ENCODE results near the gene CTAG1B.
"Not testable (repeated sequence)": the region's sequence is repeated elsewhere in the genome, so short reads cannot be mapped to it uniquely, and the experiment has no call there.

The CTAG1B gene

DNA sequence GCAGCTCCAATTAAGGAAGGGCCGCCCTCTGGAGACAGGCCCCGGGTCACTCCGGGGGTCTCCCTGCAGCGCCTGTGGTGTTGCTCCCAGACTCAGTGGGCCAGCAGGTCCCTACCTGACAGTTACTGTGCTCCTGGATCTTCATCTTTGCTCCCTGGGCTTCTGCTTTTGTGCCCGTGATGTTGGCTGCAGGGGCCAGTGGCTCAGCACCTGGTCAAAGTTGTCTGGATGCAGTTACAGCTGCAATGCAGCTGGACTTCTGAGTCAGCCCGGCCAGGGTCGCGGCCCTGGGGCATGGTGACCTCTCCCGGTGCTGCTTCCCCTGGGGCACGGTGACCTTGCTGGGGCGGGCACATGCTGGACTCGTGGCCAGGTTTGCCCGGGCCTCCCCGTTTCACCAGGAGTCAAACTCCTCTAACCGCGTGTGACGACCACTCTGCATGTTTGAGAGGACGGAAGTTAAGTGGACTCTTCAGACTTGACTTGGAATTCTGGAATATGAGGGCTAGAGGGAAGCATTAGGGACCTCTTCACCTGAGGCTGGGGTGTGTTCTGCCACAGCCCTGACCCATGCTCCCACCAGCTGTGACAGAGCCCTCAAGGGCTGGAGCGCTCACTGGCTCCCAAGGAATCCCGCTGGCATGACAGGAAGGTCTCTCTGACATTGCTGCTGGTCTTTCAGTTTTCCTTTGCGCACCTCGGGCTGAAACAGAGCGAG, 30.6 kb upstream of the CTAG1B start:
- Mint-ChIP-seq H3K4me3 (peak overlapping the region; percentile 13), H3K36me3 (ENCODE audit: low read depth) (no peaks in the 10 kb centered on the region), H3K4me1 (ENCODE audit: low read depth) (peaks cover 23% of the 10 kb centered on the region), H3K27me3 (peaks cover 4% of the 10 kb centered on the region), H3K27ac (no peak overlapping the region), H3K9me3 (no peaks in the 10 kb centered on the region)
- intact Hi-C loops (cut with micrococcal nuclease): no loop called here

GRCh38 chrX:154648931-154649330, 29.8 kb upstream of the CTAG1B start:
- Mint-ChIP-seq H3K4me3 (no peak overlapping the region), H3K36me3 (ENCODE audit: low read depth) (no peaks in the 10 kb centered on the region), H3K4me1 (ENCODE audit: low read depth) (peaks cover 23% of the 10 kb centered on the region), H3K27ac (no peak overlapping the region), H3K27me3 (peaks cover 4% of the 10 kb centered on the region), H3K9me3 (no peaks in the 10 kb centered on the region)
- intact Hi-C loops (cut with micrococcal nuclease): no loop called here

- H3K4me1 Mint-ChIP-seq (ENCODE audit: low read depth): peaks cover 20% of the 10 kb centered on the region
- H3K27ac Mint-ChIP-seq; H3K9me3 Mint-ChIP-seq; H3K36me3 Mint-ChIP-seq (ENCODE audit: low read depth); H3K4me3 Mint-ChIP-seq; H3K27me3 Mint-ChIP-seq; intact Hi-C loops (cut with micrococcal nuclease): not testable (repeated sequence)
Measured at GRCh38 chrX:154645745-154646378, 26.8 kb upstream of the CTAG1B start.

- H3K36me3 Mint-ChIP-seq (ENCODE audit: low read depth); H3K4me3 Mint-ChIP-seq; H3K9me3 Mint-ChIP-seq; H3K27ac Mint-ChIP-seq; intact Hi-C loops (cut with micrococcal nuclease); H3K27me3 Mint-ChIP-seq; H3K4me1 Mint-ChIP-seq (ENCODE audit: low read depth): not testable (repeated sequence)
Measured at GRCh38 chrX:154643708-154644107, 24.6 kb upstream of the CTAG1B start.

- H3K4me1 Mint-ChIP-seq (ENCODE audit: low read depth); H3K27me3 Mint-ChIP-seq; intact Hi-C loops (cut with micrococcal nuclease); H3K27ac Mint-ChIP-seq; H3K4me3 Mint-ChIP-seq; H3K9me3 Mint-ChIP-seq; H3K36me3 Mint-ChIP-seq (ENCODE audit: low read depth): not testable (repeated sequence)
Measured at GRCh38 chrX:154641740-154642139, 22.7 kb upstream of the CTAG1B start.

DNA sequence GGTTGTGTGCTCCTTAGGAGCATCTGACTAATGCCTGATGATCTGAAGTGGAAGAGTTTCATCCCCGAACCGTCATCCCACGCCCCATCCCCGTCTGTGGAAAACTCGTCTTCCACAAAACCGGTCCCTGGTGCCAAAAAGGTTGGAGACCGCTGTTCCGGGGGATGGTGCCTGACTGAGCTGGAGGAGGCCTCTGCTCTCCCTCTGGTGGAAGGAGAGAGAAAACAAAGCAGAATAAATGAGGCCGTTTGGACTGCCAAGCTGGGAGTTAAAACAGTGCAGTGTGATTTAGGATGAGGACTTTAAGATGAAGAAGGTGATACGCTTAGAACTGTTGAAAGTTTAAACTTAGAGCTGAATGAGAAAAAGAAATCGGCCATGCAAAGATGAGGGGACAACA, 14.6 kb upstream of the CTAG1B start:
- not testable (repeated sequence) for H3K36me3 Mint-ChIP-seq (ENCODE audit: low read depth)

DNA sequence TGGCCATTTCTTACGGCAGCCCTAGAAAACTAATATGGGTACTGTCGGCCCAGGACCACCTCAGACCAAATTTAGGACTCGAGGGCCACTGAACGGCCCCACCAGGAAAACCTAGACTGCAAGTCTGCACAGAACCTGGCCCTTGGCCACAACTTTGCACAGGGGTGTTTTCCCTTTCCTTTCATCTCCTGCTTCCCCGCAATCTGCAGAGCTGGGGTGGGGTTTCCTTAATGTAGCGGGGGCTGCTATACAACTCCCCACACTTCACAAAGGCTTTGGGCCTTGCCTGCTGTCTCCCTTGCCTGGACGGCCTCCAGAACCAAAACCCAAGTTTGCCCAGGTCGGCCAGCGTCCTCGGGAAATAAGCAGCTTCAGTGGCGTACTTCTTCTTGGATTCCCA, 11.9 kb upstream of the CTAG1B start:
- H3K4me3 Mint-ChIP-seq; H3K9me3 Mint-ChIP-seq; H3K27ac Mint-ChIP-seq; H3K36me3 Mint-ChIP-seq (ENCODE audit: low read depth); H3K27me3 Mint-ChIP-seq; intact Hi-C loops (cut with micrococcal nuclease); H3K4me1 Mint-ChIP-seq (ENCODE audit: low read depth): not testable (repeated sequence)

More for the DNA sequence above, 14.6 kb upstream of the CTAG1B start:
- H3K4me1 Mint-ChIP-seq (ENCODE audit: low read depth); H3K9me3 Mint-ChIP-seq; H3K27me3 Mint-ChIP-seq; H3K4me3 Mint-ChIP-seq; intact Hi-C loops (cut with micrococcal nuclease); H3K27ac Mint-ChIP-seq: not testable (repeated sequence)

DNA sequence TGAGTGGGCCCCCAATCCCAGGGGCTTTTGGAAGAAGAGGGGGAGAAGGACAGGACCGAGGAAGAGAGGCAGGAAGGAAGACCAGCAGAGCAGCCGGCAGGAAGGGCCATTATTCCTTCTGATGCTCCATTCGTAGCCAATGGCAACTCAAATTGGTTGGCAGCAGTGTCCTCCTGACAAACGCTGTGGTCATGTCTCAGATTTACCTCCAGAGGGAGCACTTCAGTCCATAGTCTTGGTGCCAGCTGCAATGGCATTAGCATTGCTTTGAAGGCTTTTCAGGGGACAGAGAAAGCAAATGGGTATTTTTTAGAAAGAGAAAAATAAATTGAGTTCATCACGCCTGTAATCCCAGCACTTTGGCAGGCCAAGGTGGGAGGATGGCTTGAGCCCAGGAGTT, 9.9 kb upstream of the CTAG1B start:
- H3K27ac Mint-ChIP-seq; H3K27me3 Mint-ChIP-seq; H3K9me3 Mint-ChIP-seq; H3K4me1 Mint-ChIP-seq (ENCODE audit: low read depth); H3K4me3 Mint-ChIP-seq; intact Hi-C loops (cut with micrococcal nuclease); H3K36me3 Mint-ChIP-seq (ENCODE audit: low read depth): not testable (repeated sequence)

DNA sequence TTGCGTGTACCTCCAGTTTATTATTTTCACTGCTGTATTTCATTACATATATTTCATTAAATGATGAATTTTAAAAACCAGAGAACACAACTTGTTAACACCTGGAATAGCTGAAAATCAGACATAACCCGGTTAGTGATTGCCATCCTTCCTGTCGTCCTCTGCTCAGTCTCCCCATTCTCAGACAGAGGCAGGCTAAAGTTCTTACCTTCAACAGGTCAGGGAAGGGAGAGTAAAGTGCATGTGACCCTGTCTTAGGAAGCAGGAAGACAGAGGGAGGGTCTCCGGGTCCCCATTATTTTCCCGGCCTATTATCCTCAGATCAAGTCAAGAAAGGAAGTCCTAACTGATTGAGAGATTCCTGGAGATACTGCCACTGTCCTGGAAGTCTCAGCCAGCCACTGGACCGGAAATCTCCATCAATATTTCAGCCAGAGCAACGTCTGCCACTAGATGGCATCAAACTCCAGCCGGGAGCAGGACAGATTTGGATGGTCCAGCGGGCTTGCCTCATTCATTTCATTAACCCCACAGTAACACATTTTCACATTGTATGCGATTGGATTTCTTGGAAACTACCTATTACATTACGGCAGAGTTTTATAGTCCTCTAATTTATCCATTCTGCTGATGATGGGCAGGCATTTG, 1.8 kb upstream of the CTAG1B start:
- H3K27ac Mint-ChIP-seq; H3K27me3 Mint-ChIP-seq; H3K4me1 Mint-ChIP-seq (ENCODE audit: low read depth); H3K36me3 Mint-ChIP-seq (ENCODE audit: low read depth); H3K4me3 Mint-ChIP-seq; intact Hi-C loops (cut with micrococcal nuclease); H3K9me3 Mint-ChIP-seq: not testable (repeated sequence)

- intact Hi-C loops (cut with micrococcal nuclease); H3K36me3 Mint-ChIP-seq (ENCODE audit: low read depth): not testable (repeated sequence)
Measured at GRCh38 chrX:154613586-154613985, 5.5 kb downstream of the CTAG1B start.

GRCh38 chrX:154611146-154611545, 7.9 kb downstream of the CTAG1B start:
- H3K4me1 Mint-ChIP-seq (ENCODE audit: low read depth); H3K27ac Mint-ChIP-seq; H3K27me3 Mint-ChIP-seq; H3K4me3 Mint-ChIP-seq; intact Hi-C loops (cut with micrococcal nuclease); H3K9me3 Mint-ChIP-seq; H3K36me3 Mint-ChIP-seq (ENCODE audit: low read depth): not testable (repeated sequence)

More at GRCh38 chrX:154613586-154613985, 5.5 kb downstream of the CTAG1B start:
- not testable (repeated sequence) for H3K4me3 Mint-ChIP-seq; H3K27me3 Mint-ChIP-seq; H3K27ac Mint-ChIP-seq; H3K4me1 Mint-ChIP-seq (ENCODE audit: low read depth); H3K9me3 Mint-ChIP-seq

DNA sequence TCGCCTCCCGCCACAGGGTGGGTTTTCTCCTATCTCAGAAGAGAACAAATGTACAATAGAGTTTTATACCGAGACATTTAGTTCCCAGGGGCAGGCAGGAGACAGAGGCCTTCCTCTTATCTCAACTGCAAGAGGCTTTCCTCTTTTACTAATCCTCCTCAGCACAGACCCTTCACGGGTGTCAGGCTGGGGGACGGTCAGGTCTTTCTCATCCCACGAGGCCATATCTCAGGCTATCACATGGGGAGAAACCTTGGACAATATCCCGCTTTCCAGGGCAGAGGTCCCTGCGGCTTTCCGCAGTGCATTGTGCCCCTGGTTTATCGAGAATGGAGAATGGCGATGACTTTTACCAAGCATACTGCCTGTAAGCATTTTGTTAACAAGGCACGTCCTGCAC, 10.3 kb downstream of the CTAG1B start:
- H3K4me3 Mint-ChIP-seq; intact Hi-C loops (cut with micrococcal nuclease); H3K36me3 Mint-ChIP-seq (ENCODE audit: low read depth); H3K9me3 Mint-ChIP-seq; H3K27ac Mint-ChIP-seq; H3K27me3 Mint-ChIP-seq: not testable (repeated sequence)
- H3K4me1 Mint-ChIP-seq (ENCODE audit: low read depth): peaks cover 16% of the 10 kb centered on the region

DNA sequence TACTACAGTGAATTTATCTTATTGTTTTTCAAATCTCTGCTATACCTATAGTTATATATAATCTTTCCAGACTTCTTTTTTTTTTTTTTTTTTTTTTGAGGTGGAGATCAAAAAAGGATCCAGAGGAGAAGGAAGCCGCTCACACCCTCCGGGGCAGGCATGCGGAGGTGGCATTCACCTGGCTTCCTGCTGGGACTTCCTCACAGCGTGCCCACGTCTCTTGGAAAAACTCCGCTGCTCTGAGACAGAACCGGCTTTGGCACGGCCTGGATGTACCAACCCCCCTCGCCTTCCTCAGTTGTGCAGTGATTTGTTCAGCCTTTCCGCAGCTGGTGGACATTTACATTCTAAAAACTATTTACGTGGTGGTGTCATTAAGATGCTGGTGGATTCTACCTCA, 11.1 kb downstream of the CTAG1B start:
- H3K27me3 Mint-ChIP-seq; H3K4me3 Mint-ChIP-seq; H3K27ac Mint-ChIP-seq; H3K36me3 Mint-ChIP-seq (ENCODE audit: low read depth); H3K9me3 Mint-ChIP-seq; intact Hi-C loops (cut with micrococcal nuclease): not testable (repeated sequence)
- peaks cover 17% of the 10 kb centered on the region for H3K4me1 Mint-ChIP-seq (ENCODE audit: low read depth)

DNA sequence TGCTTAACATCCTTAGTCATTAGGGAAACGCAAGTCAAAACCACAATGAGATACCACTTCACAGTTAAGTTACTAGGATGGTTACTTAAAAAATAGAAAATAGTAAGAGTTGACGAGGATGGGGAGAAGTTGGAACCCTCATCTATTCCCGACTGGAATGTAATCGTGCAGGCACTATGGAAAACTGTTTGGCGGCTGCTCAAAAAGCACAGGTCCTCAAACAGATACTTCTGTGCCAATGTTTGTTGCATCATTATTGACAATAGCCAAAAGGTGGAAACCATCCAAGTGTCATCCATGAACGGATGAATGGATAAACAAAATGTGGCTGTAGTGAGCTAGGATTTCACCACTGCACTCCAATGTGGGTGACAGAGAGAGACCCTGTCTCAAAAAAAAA, 11.7 kb downstream of the CTAG1B start:
- Mint-ChIP-seq H3K4me1 (ENCODE audit: low read depth) (peaks cover 17% of the 10 kb centered on the region), H3K9me3 (no peaks in the 10 kb centered on the region), H3K27me3 (no peaks in the 10 kb centered on the region), H3K4me3 (no peak overlapping the region), H3K36me3 (ENCODE audit: low read depth) (no peaks in the 10 kb centered on the region), H3K27ac (no peak overlapping the region)
- intact Hi-C loops (cut with micrococcal nuclease): no loop called here

GRCh38 chrX:154605566-154605965, 13.5 kb downstream of the CTAG1B start:
- intact Hi-C loops (cut with micrococcal nuclease): no loop called here
- Mint-ChIP-seq H3K4me1 (ENCODE audit: low read depth) (peaks cover 17% of the 10 kb centered on the region), H3K27me3 (no peaks in the 10 kb centered on the region), H3K36me3 (ENCODE audit: low read depth) (no peaks in the 10 kb centered on the region), H3K9me3 (no peaks in the 10 kb centered on the region), H3K4me3 (no peak overlapping the region), H3K27ac (no peak overlapping the region)

Data from dendritic cell treated with granulocyte-macrophage colony-stimulating factor and Interleukin-4, amounts not matched to agents 40 ng/mL and 50 ng/mL, for 4 days (primary cell).